ENCODE data around the gene FHL2.

Gene FHL2

DNA sequence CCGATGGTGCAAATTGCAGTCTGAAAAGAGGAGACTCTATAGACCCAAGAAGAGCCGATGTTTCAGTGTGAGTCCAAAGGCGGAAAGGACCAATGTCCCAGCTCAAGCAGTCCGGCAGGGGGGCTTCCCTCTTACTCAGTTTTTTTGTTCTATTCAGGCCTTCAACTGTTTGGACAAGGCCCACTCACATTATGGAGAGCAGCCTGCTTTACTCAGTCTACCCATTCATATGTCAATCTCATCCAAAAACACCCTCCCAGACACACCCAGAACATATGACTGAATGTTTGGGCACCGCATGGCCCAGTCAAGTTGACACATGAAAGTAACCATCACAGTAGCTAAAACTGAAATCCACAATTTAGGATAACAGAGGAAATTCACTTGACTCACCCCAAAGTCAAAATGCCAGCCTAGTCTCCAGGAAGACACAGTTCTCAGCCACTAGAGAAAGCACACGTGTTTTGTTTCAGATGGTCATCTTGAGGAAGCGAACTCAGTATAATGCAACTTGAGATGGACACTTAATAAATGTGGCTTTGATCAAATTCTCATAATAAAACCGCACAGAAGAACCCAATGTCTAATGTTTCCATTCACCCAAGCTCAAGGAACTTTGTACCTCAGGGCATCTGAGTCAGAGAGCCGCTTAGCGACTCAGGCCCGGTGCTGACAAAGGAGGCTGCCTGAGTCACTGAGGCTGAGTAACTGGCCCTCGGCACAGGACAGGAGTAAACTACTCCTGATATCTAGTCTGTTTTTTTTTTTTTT is 2.4 kb downstream of the FHL2 start:
- no peak for DNase-seq

DNA sequence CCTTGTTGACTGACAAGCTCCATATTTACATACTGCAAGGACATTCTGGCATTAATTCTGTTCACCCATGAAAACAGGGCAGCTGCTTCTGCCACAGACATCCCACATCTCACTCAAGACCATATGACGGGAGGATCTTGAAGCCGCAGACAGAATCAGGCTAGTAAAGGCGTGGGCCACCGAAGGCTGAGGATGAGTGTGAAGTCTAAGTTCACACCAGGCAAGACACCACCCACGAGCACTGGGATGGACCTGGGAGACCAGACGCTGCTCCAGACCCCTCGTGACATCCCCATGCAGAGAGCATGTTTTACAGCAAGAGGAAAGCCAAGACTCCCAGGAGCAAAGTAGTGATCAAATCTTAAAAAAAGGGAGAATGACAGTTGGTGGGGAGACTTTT is 3.2 kb downstream of the FHL2 start:
- DNase-seq: no peak

DNA sequence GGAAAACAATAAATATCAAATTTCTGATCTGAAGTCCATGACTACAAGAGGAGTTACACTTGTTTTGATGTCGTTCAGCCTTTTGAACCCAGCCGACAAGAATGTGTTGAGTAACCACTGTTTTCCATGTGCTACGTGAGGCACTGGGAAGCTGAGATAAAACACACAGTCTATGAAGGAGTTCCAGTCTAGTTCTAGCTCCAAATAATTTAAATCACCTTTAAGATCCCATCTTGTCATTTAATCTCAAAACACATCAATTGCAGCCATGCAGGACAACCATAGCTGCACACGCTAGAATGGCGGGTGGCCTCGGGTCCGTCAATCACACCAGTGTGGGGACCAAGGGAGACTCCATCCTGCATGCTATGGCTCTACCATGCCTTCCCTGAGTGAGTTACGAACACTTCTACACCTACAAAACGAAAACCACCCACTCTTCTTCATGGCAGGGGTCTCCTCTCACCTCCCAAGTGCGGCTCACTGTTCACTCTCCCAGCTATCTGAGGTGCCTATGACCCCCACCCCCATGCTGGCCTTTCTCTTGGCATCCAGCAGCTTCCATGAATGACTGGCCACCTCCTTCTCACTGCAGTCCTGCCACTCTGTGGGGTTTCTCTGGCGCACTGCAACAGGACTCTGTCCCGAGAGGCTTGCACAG is 3.8 kb downstream of the FHL2 start:
- DNase-seq: no peak

DNA sequence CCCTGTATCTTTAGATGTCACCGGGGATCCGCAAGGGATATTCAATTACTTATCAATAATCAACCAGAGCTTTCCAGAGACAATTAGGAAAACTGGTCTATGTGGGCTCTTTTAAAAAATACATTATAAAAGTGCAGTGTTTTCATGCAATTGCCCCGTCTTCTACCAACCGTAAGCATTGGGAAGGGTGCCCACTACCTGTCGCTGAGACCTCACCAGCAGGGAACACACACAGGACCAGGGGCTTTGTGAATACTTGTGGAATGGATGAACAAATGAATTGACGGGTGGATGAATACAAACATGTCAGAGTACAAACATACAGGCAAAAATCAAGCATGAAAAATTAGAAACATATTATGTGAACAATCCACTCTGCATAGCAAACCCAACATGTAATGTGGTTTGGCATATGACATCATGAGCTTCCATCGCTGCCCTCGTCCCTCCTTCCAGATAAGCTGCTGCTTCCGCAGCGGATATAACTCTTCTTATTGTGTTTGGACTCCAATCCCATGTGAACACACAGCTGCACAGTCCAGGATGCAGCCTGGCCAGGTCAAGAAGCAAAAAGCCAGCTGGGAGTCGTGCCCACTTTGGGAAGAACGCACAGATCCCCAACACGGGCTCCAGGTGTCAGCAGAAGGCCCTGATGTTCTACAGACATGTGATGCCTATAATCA is 5.3 kb downstream of the FHL2 start:
- DNase-seq: no peak

DNA sequence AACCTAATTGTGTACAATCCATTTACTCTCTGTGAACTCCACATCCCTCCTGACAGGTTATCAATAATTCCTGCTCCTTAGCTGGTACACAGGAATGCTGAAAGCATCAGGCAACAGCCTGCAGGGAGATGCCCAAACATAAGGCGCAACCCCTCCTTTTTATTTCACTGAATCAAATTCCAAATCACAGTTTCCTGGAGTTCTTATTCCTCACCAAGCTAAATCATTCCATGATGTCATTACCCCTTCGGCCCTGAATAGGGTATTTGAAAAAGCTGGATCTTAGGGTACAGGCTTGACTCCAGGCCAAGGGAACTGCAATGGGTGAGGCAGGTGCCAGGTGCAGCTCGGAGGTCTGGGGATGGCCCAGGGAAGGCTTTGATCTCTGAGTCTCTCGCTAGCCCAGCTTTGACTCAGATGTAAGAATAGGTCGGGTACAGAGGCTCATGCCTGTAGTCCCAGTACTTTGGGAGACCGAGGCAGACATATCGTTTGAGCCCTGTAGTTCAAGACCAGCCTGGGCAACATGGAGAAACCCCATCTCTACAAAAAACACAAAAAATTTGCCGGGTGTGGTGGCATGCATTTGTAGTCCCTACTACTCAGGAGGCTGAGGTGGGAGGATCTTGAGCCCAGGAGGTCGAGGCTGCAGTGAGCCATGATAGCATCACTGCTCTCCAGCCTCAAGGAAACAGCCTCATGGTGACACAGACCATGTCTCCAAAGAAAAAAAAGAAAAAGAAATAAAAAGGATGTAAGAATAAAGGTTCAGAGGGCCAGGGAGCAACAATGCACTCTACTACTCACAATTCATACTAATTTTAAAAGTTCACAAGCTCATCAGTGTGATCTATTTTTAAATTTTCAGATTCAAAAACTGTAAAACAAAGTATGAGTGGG is 6.8 kb downstream of the FHL2 start:
- DNase-seq: no peak

DNA sequence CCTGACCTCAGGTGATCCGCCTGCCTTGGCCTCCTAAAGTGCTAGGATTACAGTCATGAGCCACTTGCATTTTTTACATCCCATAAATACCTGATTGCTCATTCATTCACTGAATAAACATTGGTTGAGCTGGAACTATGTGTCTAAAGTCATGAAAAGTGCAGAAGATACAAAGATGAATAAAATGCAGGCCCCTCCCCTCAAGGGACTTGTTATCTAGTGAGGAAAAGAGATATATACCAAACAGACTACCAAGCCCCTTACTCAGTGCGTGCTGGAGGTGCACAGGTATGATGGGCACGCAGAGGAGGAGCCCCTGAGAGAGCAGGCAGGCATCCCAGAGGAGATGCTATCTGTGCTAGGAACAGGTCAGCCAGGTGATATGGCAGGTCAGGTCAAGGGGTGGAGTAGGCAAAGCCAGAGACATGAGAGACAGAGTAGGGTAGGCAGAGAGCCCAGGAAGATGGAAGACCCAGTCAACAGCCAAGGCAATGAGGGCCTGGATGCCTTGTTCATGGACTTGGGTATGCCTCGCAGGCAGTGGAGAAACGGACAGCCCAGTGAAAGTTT is 7.7 kb downstream of the FHL2 start:
- DNase-seq: no peak

DNA sequence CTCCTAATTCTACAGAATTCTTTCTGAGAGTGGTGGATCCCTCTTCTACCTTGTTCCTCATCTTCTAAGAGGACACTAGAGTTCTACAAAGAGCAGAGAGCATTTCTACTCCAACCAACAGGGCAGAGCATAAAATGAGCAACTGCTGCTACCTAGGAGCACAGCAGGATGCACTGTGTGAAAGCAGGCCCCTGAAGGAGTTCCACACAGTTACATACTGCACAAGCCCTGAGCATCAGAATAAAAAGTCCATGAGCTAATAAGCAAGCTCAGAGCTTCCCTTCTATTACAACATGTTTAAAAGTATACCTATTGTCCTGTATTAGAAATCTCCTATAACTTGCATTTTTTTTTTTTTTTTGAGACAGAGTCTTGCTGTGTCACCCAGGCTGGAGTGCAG is 8.4 kb downstream of the FHL2 start:
- DNase-seq: no peak

DNA sequence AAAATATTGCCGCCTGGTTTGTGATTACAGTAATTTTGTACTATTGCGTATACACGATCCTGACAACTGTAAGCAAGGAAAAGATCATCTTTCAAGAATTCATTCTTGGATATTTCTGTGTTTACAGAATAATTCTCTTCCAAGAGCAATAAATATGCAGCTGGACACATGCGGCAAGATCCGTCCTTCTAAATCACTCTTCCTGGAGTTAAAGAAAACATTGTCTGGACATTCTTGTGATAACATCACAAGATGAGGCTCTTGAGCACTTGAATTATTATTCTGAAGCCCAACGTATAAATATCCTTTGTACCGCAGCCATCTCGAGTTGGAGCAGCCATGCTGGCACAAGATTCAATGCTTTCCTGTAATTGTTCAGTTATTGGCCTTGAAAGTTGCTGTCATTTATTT is 9.9 kb downstream of the FHL2 start:
- no peak for DNase-seq

DNA sequence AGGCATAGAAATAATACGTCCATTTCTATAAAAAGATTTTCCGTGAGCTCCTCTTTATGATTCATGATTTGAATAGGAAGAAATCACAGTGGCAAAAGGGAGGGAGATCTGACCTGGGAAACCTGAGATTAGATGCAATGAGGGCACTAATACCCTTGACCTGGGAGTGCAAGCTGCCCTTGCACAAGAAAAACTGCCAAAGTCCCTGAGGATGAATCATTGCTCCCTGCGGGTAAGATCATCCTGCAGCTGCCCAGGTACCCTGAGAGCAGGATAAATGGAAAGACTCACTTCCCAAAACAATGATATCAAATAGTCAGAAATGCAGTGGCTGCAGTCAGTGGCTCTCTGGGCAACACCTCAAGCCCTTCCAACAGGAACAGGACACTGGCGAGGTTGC is 11.6 kb downstream of the FHL2 start:
- no peak for DNase-seq

DNA sequence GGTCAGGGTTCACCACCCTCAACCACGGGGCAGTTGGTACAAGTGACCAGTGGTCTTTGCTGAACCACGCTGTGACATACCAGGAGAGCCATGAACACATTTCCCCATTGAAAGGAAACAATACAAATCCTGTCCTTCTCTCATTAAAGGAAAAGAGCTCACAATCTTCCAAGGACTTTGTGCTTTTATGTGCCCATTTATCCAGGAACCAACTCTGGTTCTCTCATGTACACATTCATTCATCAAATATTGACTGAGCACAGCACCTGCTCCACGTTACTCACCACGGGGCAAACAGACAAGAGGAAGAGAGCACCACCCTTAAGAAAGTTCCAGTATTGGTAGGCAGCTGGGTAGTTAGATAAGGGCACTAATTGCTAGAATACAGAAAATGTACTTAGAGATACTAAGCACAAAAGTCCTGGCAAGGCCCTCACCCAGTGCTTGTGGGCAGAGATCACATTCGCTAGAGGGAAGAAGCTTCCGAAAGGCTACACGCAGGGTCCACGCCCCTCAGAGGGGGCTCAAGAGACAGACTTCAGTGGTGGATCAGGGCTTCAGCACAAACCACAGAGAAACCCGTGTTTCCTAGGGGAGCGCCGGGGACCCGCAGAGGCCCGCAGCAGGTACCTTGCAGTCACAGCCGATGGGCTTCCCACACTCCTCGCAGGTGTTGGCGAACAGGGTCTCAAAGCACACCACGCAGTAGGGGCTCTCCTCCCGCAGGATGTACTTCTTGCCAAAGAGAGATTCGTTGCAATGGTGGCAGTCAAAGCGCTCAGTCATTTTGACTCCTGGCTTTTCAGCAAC is 12.9 kb downstream of the FHL2 start:
- DNase-seq: no peak

DNA sequence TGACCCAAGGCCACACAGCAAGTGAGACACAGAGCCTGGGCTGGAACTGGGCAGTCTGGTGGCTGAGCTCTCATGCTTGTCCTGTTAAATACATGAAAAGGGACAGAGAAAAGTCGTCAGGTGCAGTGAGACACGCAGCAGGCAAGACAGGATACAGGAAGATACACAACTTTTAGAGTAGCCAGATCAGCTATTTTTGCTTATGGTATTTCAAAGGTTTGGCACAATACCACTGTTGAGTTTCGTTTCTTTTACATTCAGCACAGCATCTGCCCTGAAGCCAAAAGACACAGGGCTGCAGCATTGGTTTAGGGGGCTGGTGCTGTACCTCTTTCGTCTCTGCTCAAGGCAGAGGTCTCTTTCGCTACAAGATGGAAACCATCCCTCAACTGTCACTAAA is 14.0 kb downstream of the FHL2 start:
- no peak for DNase-seq

DNA sequence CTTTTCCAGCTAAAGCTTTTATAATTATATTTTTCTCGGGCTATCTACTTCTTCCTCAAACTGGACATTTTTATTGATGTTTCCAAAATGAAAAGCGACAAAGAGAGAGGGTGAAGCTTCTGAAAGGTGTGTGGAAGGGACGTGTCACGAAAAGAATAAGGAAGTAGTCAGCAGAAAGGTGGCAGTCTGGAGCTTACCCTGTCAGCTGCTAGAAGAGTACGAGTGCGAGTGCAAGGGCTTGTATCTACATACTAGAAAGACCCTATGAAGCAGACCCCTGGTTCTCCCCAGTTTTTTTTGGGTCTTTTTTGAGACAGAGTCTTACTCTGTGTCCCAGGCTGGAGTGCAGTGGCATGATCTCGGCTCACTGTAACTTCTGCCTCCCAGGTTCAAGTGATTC is 14.6 kb downstream of the FHL2 start:
- no peak for DNase-seq

DNA sequence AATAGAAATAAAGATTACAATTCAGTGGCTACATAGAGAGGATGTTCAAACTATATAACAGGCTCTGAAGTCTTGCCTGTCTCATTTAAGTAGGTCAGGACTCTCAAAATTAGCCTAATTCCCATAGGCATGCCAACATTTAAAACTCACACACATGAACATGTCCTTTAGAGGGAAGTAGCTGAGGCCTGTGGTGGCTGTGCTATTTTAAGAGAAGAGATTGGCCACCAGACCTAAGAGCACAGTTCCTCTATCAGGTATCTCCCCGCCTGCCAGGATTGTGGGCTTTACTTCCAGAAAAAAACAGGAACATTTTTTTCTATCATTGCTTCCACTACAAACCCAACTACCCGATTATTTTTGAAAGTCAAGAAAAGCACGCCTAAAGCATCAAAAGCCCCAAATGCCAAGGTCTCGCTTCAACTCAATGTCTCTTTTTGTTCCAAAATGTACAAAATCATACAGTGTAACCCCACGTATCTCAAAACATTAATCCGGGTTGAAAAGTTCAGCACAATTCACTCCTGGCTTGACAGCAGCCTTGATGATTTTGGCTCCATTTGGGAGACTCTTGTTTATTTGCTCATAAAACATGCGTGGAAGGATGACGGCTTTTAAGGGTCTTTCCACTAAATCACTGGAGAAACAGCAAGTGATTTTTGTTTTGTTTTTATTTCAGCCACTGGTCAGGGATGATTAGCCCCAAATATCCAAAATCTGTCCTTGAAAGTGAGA is 15.3 kb downstream of the FHL2 start:
- DNase-seq: no peak

DNA sequence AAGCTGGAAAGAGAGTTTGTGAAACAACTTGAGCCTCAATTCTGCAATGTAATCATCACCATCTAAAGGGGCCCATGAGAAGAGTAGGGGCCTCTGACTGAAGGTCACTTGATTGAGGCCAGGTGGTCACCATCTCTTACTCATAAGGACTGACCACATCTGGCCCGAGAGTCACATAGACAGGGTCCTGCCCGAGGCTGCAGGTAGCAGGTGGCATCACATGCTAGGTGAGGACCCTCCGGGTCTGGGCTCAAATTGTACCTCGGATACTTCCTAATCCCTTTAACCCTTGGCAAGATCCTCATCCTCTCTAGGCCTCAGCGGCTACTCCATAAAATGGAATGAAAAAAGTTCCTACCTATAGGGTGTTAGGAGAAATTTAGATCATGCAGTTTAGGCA is 16.7 kb downstream of the FHL2 start:
- DNase-seq: no peak

DNA sequence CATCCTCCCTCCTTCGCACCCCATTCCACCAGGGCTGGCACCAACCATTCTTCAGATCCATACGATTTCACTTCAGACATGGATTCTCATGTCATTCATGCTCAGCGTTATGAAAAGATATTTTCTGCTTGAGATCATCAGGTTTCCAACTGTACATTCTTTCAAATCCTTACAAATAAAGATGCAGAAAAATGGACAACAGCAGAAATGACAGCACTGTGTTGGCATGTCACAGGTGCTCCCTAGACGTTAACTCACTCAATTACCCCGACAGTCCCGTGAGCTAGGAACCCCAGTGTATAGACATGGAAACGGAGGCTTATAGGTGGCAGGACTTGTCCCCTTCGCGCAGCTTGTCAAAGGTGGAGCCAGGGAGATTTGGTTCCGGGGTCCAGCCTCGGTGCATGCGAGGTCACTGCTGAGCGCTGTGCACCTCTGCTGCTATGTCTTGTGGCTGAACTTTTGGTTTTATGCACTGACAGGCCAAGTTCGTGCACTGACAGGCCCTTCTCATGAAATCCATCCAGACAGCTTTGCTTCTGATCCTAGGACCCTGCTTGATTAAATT is 17.7 kb downstream of the FHL2 start:
- DNase-seq: no peak

DNA sequence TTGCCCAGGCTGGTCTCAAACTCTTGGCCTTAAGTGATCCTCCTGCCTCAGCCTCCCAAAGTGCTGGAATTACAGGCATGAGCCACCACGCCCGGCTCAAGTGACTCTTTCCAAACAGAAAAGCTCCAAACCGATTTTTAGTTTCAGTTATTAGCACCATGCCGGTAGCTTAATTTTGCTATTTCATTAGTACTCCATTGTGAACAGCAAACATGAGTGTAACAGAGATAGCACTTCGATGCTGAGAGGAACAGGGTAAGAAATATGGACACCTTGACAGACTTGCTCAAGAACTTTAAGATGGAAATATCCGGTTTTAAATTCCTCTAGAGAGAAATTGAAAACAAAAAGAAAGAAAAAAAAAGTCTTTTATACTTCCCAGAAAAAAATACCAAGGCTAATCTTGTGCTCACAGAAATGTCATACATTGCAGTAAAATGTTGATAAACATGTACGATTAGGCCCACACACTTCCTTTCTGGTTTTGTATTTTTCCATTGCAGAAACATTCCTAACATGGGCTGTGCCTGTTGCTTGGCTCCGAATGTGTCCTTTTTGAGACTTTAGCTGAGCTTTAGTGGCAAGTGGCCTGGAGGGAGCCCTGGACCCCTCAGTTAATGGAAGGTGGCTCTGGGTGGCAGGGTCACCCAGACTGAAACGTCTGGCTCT is 18.3 kb downstream of the FHL2 start:
- no peak for DNase-seq

DNA sequence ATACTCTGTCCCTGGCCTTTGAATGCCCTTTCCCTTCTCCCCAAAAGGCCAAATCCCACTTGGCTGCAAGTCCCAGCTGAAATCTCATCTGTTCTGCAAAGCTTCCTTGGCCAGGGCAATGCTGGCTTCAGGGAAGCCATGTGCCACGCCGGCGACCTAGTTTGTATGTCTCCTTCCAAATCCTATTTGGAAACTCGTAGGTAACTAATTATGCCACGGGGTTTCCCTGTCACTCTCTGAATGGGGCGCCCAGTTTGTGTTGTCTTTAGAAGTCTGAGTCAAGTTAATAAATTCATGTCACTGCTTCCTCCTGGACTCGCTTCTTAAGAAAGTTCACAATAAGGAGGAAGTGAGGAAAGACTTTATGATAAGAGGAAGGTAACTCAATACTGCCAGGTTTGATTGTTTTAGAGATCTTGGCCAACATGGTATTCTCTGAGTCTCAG is 19.1 kb downstream of the FHL2 start:
- no peak for DNase-seq

DNA sequence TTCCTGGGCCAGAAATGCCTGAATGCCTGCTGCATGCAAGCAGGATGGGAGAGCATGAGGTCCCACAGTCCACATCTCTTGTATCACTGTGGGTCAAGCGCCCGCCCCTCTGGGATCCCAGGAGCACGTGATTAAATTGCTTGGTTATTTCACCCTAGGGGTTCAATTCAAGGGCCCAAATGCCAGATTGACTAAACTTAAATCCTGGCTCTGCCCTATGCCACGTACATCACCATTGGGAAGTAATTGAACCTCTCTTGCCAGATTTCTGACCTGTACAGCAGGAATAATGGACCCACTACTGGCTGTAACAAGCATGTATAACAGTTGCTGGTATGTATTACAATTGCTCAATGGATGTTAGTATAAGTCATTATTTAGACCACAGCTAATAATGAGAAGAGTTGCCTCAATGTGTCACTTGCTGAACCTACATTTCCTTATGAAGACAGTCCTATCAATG is 19.9 kb downstream of the FHL2 start:
- no peak for DNase-seq

DNA sequence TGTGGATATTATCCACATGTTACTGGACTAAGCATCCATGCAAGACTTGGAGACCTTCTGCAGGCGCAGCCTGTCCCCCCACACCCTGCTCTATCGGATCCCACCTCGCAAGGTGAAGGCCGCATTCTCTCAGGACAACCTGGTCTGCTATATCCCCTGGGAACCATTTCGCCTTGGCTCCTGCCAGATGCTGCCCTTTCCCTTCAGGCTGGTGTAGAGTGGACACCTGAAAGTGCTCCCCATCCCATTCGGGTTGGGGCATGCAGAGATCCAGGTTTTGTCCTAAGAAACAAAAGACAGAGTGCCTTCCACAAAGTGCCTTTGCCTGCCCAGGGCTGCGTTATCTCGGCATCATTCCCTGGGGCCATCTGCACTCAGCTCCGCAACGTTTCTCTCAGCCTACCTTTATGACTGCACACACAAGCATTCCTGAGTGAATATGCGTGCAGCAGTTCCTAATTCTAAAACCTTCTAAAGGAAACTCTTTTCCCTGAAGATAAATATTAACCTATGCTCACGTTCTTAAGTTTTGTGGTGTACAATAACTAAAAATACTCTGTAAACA is 20.5 kb downstream of the FHL2 start:
- DNase-seq: no peak

DNA sequence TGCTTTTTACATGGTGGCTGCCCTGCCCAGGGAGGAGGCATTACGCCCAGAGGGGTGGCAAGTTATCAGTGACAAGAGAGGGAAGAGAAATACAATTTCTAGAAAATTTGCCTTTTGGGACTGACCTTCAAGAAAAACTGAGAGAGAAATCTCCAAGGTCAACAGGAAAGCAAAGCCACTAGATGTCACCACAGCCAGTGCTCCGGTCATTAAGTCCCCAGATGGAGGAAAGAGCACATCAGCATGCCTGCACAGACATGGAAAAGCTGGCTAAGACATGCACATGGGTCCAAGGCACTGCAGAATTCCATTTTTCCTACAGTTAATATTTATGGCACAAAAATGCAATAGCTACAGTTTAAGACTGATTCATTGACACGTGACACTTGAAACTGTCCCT is 21.0 kb downstream of the FHL2 start:
- no peak for DNase-seq
